Measurements from ENCODE around the gene IMP4. TPM values are rescaled to one million over a fixed set of nuclear protein-coding genes. Genes with fewer than 3 reads are reported as not detected.

IMP4 gene
- total and polyA plus RNA-seq, 2 of the 4 experiments (the other 2 are of a cell fraction) = 154 to 169 TPM

DNA sequence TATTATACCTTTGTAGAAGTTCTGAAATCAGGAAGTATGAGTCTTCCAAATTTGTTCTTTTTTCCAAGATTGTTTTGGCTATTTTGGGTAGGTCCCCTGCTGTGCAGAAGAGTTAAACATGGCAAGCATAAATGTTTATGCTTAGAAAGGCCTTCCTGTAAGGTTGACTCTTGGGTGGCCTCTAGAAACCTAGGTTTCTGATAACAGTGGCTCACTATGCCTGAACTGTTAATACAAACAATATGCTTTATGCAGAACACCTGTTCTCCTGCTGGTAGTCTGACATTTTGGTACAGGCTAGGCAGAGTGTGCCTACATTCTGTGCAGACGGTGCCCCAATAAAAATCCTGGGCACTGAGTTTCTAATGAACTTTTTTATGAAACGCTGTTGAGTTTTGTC is 23.3 kb downstream of the IMP4 start:
- TF ChIP-seq SMC3 (IDR thresholded peaks at IDR 0.05; ENCODE audit: low read depth, low read length) = no peak
- no peak for TF ChIP-seq CHD1 (IDR thresholded peaks at IDR 0.05; ENCODE audit: low read depth, low read length)
- TF ChIP-seq MXI1 (IDR thresholded peaks at IDR 0.05; ENCODE audit: borderline replicate concordance, low read depth, low read length) = no peak
- TF ChIP-seq MAZ (IDR thresholded peaks at IDR 0.05; ENCODE audit: borderline replicate concordance, low read depth, low read length) = no peak
- no peak for TF ChIP-seq RCOR1 (IDR thresholded peaks at IDR 0.05; ENCODE audit: insufficient replicate concordance, low read length)
- TF ChIP-seq NFE2L2 (IDR thresholded peaks at IDR 0.05; ENCODE audit: low read depth, low read length) = no peak
- TF ChIP-seq, protein P1, sequence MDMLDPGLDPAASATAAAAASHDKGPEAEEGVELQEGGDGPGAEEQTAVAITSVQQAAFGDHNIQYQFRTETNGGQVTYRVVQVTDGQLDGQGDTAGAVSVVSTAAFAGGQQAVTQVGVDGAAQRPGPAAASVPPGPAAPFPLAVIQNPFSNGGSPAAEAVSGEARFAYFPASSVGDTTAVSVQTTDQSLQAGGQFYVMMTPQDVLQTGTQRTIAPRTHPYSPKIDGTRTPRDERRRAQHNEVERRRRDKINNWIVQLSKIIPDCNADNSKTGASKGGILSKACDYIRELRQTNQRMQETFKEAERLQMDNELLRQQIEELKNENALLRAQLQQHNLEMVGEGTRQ (IDR thresholded peaks at IDR 0.05; ENCODE audit: low read depth, low read length) = no peak
- TF ChIP-seq, protein P2, sequence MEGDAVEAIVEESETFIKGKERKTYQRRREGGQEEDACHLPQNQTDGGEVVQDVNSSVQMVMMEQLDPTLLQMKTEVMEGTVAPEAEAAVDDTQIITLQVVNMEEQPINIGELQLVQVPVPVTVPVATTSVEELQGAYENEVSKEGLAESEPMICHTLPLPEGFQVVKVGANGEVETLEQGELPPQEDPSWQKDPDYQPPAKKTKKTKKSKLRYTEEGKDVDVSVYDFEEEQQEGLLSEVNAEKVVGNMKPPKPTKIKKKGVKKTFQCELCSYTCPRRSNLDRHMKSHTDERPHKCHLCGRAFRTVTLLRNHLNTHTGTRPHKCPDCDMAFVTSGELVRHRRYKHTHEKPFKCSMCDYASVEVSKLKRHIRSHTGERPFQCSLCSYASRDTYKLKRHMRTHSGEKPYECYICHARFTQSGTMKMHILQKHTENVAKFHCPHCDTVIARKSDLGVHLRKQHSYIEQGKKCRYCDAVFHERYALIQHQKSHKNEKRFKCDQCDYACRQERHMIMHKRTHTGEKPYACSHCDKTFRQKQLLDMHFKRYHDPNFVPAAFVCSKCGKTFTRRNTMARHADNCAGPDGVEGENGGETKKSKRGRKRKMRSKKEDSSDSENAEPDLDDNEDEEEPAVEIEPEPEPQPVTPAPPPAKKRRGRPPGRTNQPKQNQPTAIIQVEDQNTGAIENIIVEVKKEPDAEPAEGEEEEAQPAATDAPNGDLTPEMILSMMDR (conservative IDR thresholded peaks at IDR 0.05; ENCODE audit: low read depth, low read length) = no peak
- TF ChIP-seq RFX5 (IDR thresholded peaks at IDR 0.05; ENCODE audit: low read depth, low read length) = no peak
- TF ChIP-seq, protein P3, sequence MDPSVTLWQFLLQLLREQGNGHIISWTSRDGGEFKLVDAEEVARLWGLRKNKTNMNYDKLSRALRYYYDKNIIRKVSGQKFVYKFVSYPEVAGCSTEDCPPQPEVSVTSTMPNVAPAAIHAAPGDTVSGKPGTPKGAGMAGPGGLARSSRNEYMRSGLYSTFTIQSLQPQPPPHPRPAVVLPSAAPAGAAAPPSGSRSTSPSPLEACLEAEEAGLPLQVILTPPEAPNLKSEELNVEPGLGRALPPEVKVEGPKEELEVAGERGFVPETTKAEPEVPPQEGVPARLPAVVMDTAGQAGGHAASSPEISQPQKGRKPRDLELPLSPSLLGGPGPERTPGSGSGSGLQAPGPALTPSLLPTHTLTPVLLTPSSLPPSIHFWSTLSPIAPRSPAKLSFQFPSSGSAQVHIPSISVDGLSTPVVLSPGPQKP (IDR thresholded peaks at IDR 0.05; ENCODE audit: borderline replicate concordance, low read depth, low read length) = no peak
- CTCF ChIA-PET = no interaction called here
- Histone ChIP-seq H3K9ac (ENCODE audit: low read depth, low read length) (no peak overlapping the region), H3K23ac (ENCODE audit: low read depth, low read length) (no peak overlapping the region), H4K91ac (ENCODE audit: insufficient read depth, low read depth, low read length) (no peak overlapping the region), H3K9me1 (ENCODE audit: insufficient read depth, low read length) (peaks cover 3% of the 10 kb centered on the region; the same call in 1 of the 2 replicates), H3K56ac (ENCODE audit: extremely low read depth, insufficient read depth, low read length) (no peak overlapping the region), H3K18ac (ENCODE audit: low read depth, low read length) (no peak overlapping the region), H3K4me2 (ENCODE audit: low read depth, low read length) (no peak overlapping the region), H3K4me3 (ENCODE audit: insufficient read depth, low read depth, low read length) (no peak overlapping the region), H2AFZ (replicated peaks; ENCODE audit: low read length, poor library complexity) (no peak overlapping the region), H4K5ac (ENCODE audit: low read depth, low read length) (no peak overlapping the region), H3K27ac (ENCODE audit: insufficient read depth, low read length) (no peak overlapping the region), H2BK20ac (ENCODE audit: low read depth, low read length) (no peak overlapping the region), H2BK120ac (ENCODE audit: low read depth, low read length) (no peak overlapping the region), H2AK9ac (replicated peaks; ENCODE audit: low read depth, low read length, poor library complexity) (no peak overlapping the region), H3K36me3 (ENCODE audit: control insufficient read depth, insufficient read depth, low read length) (peaks cover 4% of the 10 kb centered on the region; the same call in 1 of the 2 replicates), H3K4me1 (ENCODE audit: control insufficient read depth, insufficient read depth, low read length) (no peaks in the 10 kb centered on the region), H2AK5ac (ENCODE audit: low read depth, low read length) (no peak overlapping the region), H3K4ac (ENCODE audit: low read depth, low read length) (no peak overlapping the region), H3K79me1 (ENCODE audit: low read depth in 1 of 2, low read length in 2 of 2) (peaks cover 5 to 9% of the 10 kb centered on the region in 2 experiments; a peak in 3 of 4 replicates), H3K9me3 (ENCODE audit: control insufficient read depth, insufficient read depth, low read length) (no peaks in the 10 kb centered on the region), H2BK5ac (ENCODE audit: low read depth, low read length, poor library complexity, severe bottlenecking) (no peak overlapping the region), H3K14ac (replicated peaks; ENCODE audit: low read depth, low read length) (no peak overlapping the region), H2BK15ac (ENCODE audit: low read depth, low read length) (no peak overlapping the region), H4K20me1 (ENCODE audit: insufficient read depth, low read length) (no peaks in the 10 kb centered on the region), H3K27me3 (ENCODE audit: control insufficient read depth, insufficient read depth, low read length) (no peaks in the 10 kb centered on the region), H4K8ac (ENCODE audit: low read depth in 2 of 2, low read length in 2 of 2) (no peak overlapping the region)
- DNase-seq = no peak
- in situ Hi-C loops (cut with MboI; ENCODE audit: low sequenced_read_pairs) = loop anchor here (25.0 kb wide), 1 partner anchor 746 kb away; the partner anchor contains the start of gene PLEKHB2
- POLR2A ChIA-PET (ENCODE audit: unreplicated experiment) = no interaction called here
- dilution Hi-C loops (cut with HindIII; ENCODE audit: low sequenced_read_pairs, unreplicated experiment) = no loop called here
- 49% methylated on average over 2 of the region's 2 CpGs; no CpG with 5 or more reads in 1 of the 2 experiments for WGBS, 2 experiments (ENCODE audit: extremely low coverage in 2 of 2, insufficient read length in 1 of 2)
- no TSS peak for BruUV-seq (replicated peaks)
- intact Hi-C loops (cut with micrococcal nuclease) = no loop called here
- ATAC-seq (ENCODE audit: low read depth) = peak; percentile 56
